Right lobe of liver (tissue), 6 donors: ENCODE results near the gene RAB11FIP4. TPM values are rescaled to one million over a fixed set of nuclear protein-coding genes. Genes with fewer than 3 reads are reported as not detected.

ENCODE experiments used
- ATAC-seq, 4 donors: fragments of 200-7000 bp; cut with Tn5 transposase; one replicate each; pipeline ENCODE4 v1.9.1; 2020; ENCODE audit warnings: mild to moderate bottlenecking in 4 of 4, moderate library complexity in 4 of 4
- DNase-seq, 3 donors: peaks; one replicate each; pipeline ENCODE4 v3.0.0-alpha.2; 2020
- H3K27ac ChIP-seq, 3 donors: fragments of 200-600 bp; one replicate each; pipeline ENCODE4 v1.8.0; 2022
- H3K27me3 ChIP-seq, 2 donors: fragments of 200-600 bp; one replicate each; pipeline ENCODE4 v1.8.0; 2022
- H3K36me3 ChIP-seq, 4 donors: fragments of 200-600 bp; sonication (generic) in 1 of 4; one replicate each; pipeline versions ENCODE4 v1.5.1 to v1.8.0; 2017 to 2022; ENCODE audit warnings: control low read depth in 1 of 4
- H3K4me1 ChIP-seq, 4 donors: fragments of 200-600 bp; sonication (generic) in 1 of 4; one replicate each; pipeline versions ENCODE4 v1.5.1 to v1.8.0; 2017 to 2022; ENCODE audit warnings: control low read depth in 1 of 4
- H3K4me3 ChIP-seq, 3 donors: fragments of 200-600 bp; one replicate each; pipeline ENCODE4 v1.8.0; 2022
- H3K9me3 ChIP-seq, 4 donors: fragments of 200-600 bp; sonication (generic) in 1 of 4; one replicate each; pipeline versions ENCODE4 v1.5.1 to v1.8.0; 2017 to 2022; ENCODE audit warnings: control low read depth in 1 of 4
- POLR2A ChIP-seq: fragments of 450-650 bp; IDR thresholded peaks from one replicate; pipeline ENCODE4 v1.6.1; 2017; ENCODE audit warnings: antibody characterized with exemption, mild to moderate bottlenecking
- WGBS: methylation state at CpG from one replicate; pipeline ENCODE4 v1.1.6; 2018; ENCODE audit warnings: low coverage, low lambda C conversion rate; ENCODE audit not compliant: insufficient coverage; ENCODE audit errors: missing lambda C conversion rate; 5-methylcytosine and 5-hydroxymethylcytosine counted together
- intact Hi-C, 2 donors: fragments of 100-400 bp; cut with DNase I; formaldehyde crosslinking; loops; one replicate each; pipeline versions ENCODE4 v1.11.2 to v1.14.1; 2022
- total RNA-seq, 6 experiments: library from RNA; depleted of rRNA in 2 of 6; stranded (reverse); fragments of >200 nt in 2 of 6; fragmentation: NEBNext Ultra II Directional in 3 of 6; extraction: Animal tissue kit (Norgen Biotek cat#: 25700) in 3 of 6; gene quantifications; one replicate each; pipeline versions ENCODE4 v1.1.0 to v1.2.4, GENCODE V29; 2016 to 2023
- TF ChIP-seq, protein P1 (sequence below), 4 donors: fragments of 200-600 bp in 3 of 4; fragments of 450-650 bp in 1 of 4; IDR thresholded peaks; one replicate each; pipeline versions ENCODE4 v1.5.1 to v1.8.0; 2016 to 2022; ENCODE audit warnings: antibody characterized with exemption in 4 of 4, mild to moderate bottlenecking in 2 of 4
- donor health status: DM: no; HTN: yes; CAD: no.
- donor health status: DM: no; HTN: no; CAD: no.
- donor health status: DM: no; HTN: no; CAD: no.
- donor health status: DM: no; HTN: yes; CAD: no.
- donor health status: DM: no; HTN: yes; CAD: no.

The RAB11FIP4 gene
- total RNA-seq, 6 experiments from 2014 or later, result 3.5 to 6.6 (median 4.6) TPM

- Histone ChIP-seq H3K36me3 (no peaks in the 10 kb centered on the region), H3K27ac (no peak overlapping the region), H3K4me3 (no peak overlapping the region), H3K27me3 (no peaks in the 10 kb centered on the region), H3K9me3 (no peaks in the 10 kb centered on the region), H3K4me1 (peaks cover 0 to 6% (median 0%) of the 10 kb centered on the region in 4 donors)
- ATAC-seq (no peak), DNase-seq (no peak)
- TF ChIP-seq, protein P1, sequence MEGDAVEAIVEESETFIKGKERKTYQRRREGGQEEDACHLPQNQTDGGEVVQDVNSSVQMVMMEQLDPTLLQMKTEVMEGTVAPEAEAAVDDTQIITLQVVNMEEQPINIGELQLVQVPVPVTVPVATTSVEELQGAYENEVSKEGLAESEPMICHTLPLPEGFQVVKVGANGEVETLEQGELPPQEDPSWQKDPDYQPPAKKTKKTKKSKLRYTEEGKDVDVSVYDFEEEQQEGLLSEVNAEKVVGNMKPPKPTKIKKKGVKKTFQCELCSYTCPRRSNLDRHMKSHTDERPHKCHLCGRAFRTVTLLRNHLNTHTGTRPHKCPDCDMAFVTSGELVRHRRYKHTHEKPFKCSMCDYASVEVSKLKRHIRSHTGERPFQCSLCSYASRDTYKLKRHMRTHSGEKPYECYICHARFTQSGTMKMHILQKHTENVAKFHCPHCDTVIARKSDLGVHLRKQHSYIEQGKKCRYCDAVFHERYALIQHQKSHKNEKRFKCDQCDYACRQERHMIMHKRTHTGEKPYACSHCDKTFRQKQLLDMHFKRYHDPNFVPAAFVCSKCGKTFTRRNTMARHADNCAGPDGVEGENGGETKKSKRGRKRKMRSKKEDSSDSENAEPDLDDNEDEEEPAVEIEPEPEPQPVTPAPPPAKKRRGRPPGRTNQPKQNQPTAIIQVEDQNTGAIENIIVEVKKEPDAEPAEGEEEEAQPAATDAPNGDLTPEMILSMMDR (IDR thresholded peaks at IDR 0.05), result no peak
- no peak for TF ChIP-seq POLR2A
- 47% methylated on average over 3 of the region's 3 CpGs for WGBS
- intact Hi-C loops, result no loop called here
These were observed 152.7 kb downstream of the RAB11FIP4 start for GRCh38 chr17:31544186-31544585.

- DNase-seq (no peak), ATAC-seq (no peak)
- H3K9me3 ChIP-seq, result no peaks in the 10 kb centered on the region
- no peaks in the 10 kb centered on the region for H3K36me3 ChIP-seq
- H3K27ac ChIP-seq, result no peak overlapping the region
- no peaks in the 10 kb centered on the region for H3K27me3 ChIP-seq
- WGBS, result 55% methylated on average over 4 of the region's 4 CpGs
- intact Hi-C loops, result no loop called here
- peaks cover 0 to 6% (median 0%) of the 10 kb centered on the region in 4 donors for H3K4me1 ChIP-seq
- H3K4me3 ChIP-seq, result no peak overlapping the region
- TF ChIP-seq, protein P1 (IDR thresholded peaks at IDR 0.05), result no peak
- no peak for TF ChIP-seq POLR2A
These were observed 155.2 kb downstream of the RAB11FIP4 start for GRCh38 chr17:31546650-31547049.

GRCh38 chr17:31548709-31549108, 157.2 kb downstream of the RAB11FIP4 start:
- Histone ChIP-seq H3K27me3 (no peaks in the 10 kb centered on the region), H3K4me1 (peaks cover 0 to 6% (median 0%) of the 10 kb centered on the region in 4 donors), H3K36me3 (no peaks in the 10 kb centered on the region), H3K27ac (peak overlapping the region; percentile 88 to 92 (median 88)), H3K9me3 (no peaks in the 10 kb centered on the region), H3K4me3 (peak overlapping the region; percentile 80 to 97 (median 91))
- TF ChIP-seq, protein P1 (IDR thresholded peaks at IDR 0.05), result no peak
- no peak for TF ChIP-seq POLR2A
- DNase-seq, result no peak
- WGBS, result 33% methylated on average over 4 of the region's 5 CpGs
- intact Hi-C loops, result no loop called here
- ATAC-seq, result no peak

- intact Hi-C loops, result no loop called here
- 1% methylated on average over 7 of the region's 18 CpGs for WGBS
- ATAC-seq (no peak), DNase-seq (no peak)
- Histone ChIP-seq H3K4me1 (peaks cover 0 to 6% (median 0%) of the 10 kb centered on the region in 4 donors), H3K27me3 (no peaks in the 10 kb centered on the region), H3K36me3 (no peaks in the 10 kb centered on the region), H3K27ac (peak overlapping the region; percentile 88 to 92 (median 88)), H3K4me3 (peak overlapping the region; percentile 80 to 97 (median 91)), H3K9me3 (no peaks in the 10 kb centered on the region)
- TF ChIP-seq POLR2A, result no peak
- TF ChIP-seq, protein P1 (IDR thresholded peaks at IDR 0.05), result no peak
These were observed 157.6 kb downstream of the RAB11FIP4 start for GRCh38 chr17:31549121-31549524.
